HG02852 (cell line): Measurements from ENCODE around the gene INPP4A.
A peak's percentile ranks its signal among the peaks of the same experiment; 100 is the strongest.
"Not testable (repeated sequence)": the region's sequence is repeated elsewhere in the genome, so short reads cannot be mapped to it uniquely, and the experiment has no call there.

Source experiments
- ATAC-seq: cut with Tn5 transposase; IDR thresholded peaks from one replicate; pipeline ENCODE4 v1.9.1; 2021; ENCODE audit warnings: mild to moderate bottlenecking, moderate library complexity; ENCODE audit not compliant: unreplicated experiment

The INPP4A gene

DNA sequence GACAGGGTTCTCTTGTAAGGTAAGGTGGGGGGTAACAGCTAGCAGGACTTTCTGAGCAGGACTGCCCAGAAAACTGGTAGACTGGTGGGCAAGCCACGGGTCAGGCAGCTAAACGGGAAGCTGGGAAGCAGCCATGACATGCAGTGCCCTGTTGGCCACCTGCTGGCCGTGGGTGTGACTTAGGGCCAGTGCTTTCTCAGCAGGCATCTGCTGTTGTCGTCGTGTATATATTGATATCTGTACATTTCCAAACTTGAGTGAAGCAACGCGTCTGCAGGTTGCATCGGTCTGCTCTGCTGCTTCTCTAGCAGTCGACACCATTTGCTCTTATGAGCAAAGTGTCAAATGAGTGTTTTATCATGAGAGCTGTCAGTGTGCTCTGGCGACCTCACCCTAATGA lies 132.7 kb downstream of the INPP4A start:
- no peak for ATAC-seq

DNA sequence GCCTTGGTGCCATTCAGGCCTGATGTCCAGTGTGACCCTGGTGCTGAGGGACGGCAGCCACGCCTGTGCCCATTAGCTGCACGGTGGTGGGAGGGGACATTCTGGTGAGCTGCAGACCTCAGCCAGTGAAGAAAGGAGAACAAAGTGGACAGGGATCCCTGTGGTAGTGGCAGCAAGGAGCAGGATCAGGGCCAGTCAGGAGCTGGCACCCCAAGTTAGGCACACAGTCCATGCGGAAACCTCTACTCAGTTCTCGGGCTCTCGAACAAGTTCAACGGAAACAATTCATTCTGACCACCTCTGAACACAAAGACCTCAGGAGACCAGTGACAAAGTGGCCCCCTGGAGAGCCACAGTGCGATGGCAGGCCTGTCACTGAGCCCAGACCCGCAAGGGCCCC lies 133.6 kb downstream of the INPP4A start:
- no peak for ATAC-seq

DNA sequence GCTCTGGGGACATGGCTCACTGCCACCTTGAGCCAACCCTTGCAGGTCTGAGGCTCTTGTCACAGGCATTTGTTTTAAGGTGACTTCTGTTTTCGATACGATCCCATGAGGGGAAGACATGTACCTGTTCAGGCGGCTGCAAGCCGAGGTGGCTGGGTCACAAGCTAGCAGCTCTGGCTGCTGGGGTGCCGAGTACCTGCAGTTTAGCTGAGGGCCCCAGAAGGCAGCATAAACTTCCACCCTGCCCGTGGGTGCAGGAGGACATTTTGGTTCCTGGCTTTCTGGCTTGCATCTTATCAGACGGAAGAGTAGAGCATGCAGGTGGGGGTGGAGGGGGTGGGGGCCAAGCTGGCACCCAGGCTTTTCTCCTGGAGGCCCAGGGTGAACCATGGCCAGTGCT lies 135.3 kb downstream of the INPP4A start:
- no peak for ATAC-seq

DNA sequence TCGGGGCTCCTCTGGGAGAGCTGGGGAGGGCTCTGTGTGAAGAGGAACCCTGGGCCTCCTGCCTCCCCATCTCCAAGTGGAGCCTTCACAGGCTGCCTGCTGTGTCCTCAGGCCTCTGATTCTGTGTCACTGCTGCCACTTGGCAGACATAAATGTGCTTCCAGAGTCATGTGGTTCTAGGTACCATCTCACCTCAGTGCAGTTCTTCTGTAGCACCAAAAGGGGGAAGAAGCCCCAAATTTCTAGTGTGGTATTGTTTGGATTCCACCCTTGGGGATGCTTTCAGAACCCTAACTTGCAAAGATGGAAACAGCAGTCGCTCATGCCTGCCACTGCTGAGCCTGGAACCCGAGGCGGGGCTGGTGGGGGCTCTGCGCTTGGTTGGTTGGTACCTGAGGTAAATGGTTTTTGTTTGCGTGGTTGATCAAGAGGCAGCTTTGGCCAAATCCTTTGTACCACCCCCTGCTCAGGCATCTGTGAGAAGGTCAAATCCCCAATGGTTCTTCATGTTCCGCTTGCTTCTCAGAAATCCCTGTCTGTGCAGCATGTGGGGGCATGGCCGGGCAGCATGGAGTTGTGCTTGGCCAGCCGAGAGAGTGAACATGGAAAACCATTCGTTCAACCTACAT lies 136.1 kb downstream of the INPP4A start:
- ATAC-seq, result no peak

DNA sequence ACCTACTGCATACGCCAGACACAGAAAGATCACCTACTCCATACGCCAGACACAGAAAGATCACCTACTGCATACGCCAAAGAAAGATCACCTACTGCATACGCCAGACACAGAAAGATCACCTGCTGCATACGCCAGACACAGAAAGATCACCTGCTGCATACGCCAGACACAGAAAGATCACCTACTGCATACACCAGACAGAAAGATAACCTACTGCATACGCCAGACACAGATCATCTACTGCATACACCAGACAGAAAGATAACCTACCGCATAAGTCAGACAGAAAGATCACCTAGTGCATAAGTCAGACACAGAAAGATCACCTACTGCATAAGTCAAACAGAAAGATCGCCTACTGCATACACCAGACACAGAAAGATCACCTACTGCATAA lies 137.9 kb downstream of the INPP4A start:
- no peak for ATAC-seq

DNA sequence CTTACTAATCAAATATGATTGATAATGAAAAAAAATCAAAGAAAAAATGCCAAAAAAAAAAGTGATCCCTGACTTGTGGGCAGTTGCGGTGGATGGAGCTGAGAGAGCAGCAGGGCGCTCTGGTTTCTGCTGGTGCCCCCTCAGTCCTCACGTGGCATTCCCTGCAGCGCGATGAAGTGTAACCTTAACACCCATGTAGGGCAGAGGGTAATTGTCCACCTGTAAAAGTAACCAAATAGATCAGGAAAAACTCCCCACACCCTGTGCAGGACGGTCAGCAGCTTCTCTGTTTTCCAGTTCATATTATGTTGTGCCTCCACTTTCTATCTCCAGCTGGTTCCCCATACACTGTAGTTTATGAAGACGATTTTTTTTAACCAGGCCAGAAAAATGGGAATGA lies 138.6 kb downstream of the INPP4A start:
- no peak for ATAC-seq

DNA sequence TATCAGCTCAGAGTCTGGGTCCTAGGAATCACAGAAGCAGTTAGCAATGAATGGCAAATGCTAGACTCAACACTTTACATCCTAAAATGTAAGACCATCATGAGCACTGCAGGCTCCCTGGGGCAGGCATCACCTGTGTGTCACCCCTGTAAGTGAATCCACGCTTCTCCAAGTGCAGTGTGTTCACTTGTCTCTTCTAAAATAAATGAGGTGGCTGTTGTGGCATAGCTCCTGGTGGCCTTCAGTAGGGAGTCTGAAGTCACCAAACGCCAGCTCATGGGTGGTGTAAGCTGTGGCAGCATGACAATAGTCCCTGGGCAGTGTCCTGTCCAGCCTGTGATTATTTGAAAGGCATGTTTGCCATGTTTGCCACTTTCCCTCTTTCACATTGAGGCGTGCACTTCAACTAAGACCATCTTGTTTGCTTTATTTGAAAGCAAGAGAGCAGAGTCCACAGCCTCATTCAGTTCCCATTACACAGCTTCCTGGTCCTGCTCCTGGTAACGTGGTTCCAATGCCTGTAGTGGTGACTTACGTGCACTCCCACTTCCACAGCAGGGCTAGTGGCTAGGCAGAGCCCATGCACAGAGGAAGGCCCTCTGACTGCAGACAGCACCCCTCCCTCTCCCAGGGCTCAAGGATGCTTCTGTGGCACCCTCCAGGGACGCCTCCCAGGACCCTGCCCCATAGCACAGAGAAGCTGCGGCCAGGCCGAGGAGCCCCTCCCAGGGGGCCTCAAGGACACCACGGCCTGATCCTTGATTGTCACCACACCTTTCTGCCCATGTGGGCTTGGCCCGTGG lies 139.4 kb downstream of the INPP4A start:
- ATAC-seq, result no peak

DNA sequence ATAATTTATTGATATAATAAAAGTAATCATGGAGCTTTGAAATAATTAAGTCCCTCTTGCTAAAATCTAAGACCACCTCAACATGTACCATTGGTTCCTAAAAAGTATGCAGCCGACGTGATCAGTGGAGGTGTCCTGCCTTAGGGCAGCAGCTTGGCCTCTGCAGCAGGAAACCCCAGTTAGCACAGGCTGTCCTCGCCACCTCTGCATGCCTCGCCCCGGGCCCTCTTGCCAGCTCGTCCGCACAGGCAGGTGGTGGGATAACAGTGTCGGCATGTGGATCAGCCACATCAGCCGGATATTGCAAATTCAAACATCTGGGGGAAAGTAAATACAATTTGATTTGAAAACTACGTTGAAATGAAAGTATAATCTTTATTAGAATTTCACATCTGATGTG lies 140.7 kb downstream of the INPP4A start:
- ATAC-seq, result no peak

DNA sequence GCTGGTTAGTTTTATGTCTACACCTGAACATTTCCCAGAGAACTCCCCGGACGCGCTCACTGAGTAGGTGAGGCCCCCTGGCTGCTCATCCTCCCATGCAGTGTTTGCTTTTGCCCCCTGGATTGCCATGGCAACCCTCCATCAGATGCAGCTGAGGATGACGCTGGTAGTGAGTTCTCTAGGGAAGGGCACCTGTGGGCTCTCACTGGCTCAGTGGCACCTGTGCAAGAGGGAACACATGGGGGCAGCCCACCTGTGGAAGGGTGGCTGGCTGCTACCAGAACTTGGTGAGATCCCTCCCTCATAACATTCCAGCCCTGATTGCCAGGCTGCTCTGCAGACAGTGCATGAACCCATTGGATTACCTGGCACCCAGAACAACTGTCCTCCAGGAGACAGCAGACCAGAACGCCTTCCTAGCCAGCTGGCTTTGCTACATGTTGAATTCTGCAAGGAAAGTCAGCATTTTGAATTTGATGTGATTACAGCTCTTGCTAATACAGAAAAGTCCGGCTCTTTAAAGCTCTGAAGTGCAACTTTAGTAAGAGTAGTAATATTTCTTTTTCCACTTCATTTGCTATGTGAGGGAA lies 142.0 kb downstream of the INPP4A start:
- ATAC-seq, result no peak

DNA sequence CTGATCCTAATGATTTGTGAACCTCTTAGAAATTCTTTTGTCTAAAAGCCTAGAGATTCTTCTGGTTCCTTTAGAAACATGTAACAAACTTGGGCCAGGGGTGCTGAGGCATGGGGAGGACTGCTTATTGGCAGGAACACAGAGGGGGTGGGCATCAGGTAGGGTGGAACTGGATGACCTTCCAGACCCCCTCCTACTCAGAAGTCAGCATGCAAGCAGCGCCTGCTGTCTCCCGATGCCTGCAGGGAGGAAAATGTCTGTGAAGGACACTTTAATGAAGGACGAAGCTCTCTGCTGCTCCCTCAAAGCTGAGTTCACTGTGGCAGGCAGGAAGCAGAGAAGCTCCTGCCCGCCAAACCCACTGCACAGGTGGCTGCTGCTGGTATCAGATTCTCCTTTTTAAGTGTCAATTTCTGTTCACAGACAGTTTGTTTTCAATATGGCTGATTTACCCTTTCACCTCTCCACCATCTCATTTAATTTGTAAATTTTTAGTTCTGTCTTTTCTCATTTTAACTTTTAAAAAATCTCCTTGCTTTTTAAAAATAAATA lies 144.3 kb downstream of the INPP4A start:
- no peak for ATAC-seq

DNA sequence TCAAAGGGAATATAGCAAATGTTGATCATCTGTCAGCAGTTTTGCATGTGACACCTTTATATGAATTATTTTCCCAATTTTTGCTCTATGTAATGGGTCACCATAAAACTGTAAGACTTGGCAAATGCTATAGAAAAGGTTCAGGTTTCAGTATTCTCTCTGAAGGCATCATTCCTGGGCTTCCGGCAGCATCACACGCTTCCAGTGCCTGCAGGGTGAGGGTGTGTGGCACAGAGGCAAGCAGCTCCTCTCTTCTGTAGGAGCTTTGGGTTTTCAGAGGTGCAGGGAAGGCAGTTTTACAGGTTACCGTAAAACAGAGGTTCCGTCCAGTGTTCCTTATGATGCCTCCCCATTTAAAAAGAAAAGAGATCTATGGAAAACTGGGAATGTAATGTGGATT lies 144.8 kb downstream of the INPP4A start:
- no peak for ATAC-seq

DNA sequence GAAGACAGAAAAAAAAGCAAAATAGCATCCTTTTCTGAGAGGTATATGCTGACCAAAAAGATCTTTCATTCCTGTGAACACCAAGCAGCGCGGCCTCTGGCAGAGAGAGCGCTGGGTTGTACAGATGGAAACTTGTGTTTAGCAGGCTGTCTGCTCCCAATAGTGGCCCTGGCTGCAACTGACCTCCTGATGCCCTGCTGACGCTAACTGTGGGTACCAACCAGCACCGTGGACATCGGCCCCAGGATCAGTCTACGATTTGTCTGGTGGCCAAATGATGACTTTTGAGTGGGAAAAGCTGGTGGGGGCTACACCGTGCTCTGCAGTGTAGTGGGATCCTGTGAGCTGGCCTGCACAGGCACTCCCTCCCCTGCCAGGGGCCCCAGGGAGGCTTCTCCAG lies 147.9 kb downstream of the INPP4A start:
- no peak for ATAC-seq

DNA sequence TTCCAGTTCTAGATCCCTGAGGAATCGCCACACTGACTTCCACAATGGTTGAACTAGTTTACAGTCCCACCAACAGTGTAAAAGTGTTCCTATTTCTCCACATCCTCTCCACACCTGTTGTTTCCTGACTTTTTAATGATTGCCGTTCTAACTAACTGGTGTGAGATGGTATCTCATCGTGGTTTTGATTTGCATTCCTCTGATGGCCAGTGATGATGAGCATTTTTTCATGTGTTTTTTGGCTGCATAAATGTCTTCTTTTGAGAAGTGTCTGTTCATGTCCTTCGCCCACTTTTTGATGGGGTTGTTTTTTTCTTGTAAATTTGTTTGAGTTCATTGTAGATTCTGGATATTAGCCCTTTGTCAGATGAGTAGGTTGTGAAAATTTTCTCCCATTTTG lies 150.0 kb downstream of the INPP4A start:
- not testable (repeated sequence) for ATAC-seq

DNA sequence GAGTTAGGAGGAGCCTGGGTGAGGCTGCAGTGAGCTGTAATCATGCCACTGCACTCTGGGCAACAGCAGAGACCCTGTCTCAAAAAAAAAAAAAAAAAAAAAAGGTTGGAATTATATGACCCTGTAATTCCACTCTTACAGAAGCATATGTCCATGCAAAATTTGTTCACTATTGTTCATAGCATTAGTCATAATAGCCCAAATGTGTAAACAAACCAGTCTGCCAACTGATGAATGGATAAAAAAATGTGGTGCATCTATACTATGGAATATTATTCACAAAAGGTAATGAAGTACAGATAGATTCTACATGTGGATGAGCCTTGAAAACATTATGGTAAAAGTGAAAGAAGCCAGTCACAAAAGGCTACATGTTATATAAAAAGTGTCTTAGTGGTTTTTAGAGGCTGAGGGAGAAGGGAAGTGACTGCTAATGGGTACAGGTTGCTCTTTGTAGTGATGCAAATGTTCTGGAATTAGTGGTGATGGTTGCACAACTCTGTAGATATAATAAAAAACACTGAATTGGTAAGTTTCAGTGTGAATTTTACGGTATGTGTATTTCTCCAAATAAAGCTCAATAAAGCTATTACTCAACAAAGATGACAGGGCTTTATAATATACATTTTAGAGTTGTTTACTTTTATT lies 154.2 kb downstream of the INPP4A start:
- ATAC-seq, result no peak

DNA sequence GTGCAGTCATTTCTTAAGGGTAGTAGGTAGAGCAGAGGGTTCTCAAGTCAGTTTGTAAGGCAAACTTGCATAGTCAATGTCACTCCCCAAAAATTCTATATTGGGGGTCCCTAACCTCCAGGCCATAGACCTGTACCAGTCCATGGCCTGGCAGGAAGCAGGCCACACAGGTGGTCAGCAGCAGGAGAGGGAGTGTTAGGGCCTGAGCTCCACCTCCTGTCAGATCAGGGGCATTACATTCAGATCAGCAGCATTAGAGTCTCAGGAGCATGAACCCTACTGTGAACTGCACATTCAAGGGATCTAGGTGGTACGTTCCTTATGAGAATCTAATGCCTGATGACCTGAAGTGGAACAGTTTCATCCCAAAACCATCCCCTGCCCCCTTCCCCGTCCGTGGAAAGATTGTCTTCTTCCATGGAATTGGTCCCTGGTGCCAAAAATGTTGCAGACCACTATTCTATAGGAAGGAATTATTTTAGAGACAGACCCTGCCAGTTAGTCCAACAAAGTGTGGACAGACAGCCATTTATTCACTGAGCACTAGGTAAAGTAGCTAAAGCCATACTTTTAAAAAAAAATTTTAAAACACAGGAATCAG lies 157.0 kb downstream of the INPP4A start:
- ATAC-seq, result peak; percentile 69

DNA sequence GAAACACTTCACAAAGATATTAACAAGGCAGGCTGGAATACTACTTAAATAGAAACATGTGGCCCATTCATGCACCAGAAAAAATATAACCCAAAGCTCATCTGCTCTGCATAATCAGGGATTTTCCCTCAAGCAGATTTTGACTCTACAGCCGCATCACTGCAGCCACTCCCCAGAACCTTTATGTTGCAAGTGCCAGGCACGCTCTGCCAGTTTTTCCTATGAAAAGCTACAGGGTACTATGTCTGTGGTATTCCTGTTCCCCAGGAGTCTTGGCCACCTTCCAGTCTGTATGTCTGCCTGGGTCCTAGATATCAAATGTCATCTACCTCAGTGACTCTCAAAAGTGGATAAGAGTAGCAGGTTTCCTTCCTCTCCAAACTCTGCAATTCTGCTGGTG lies 159.9 kb downstream of the INPP4A start:
- ATAC-seq, result no peak

DNA sequence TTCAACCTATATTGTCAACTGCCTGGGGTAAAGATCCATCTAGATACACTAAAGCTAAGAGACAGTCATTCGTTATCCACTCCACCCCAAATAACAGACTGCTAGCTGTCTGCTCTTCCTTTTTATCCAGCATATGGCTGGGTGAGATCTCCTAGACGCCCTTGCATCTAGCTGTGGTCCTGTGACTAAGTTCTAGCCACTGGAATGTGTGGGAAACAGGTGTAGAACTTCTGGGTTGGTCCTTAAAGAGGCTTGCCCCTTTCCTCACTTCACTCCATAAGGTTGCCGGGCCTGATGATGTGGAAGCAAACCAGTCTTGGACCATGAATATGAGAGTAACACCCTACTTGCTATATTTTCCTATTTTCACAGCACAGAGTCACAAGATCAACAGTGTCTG lies 160.4 kb downstream of the INPP4A start:
- ATAC-seq, result no peak

DNA sequence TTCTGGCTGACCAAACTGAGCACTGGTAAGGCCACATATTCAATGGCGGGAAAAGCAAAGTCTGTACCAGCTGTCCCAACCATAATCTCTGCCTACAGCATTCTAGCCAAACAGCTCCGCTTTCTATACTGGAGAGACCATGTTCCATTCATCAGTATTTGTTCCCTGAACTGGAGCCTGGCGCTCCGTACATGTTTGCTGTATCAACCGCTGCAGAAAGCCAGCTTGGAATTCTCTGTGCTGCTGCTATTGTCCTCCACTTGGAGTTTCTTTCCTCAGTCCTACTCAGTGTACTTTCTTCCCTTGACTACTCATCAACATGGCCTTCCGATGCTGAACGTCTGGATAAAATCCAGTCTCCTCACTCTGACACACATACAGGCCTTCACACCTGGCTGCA lies 161.8 kb downstream of the INPP4A start:
- no peak for ATAC-seq

DNA sequence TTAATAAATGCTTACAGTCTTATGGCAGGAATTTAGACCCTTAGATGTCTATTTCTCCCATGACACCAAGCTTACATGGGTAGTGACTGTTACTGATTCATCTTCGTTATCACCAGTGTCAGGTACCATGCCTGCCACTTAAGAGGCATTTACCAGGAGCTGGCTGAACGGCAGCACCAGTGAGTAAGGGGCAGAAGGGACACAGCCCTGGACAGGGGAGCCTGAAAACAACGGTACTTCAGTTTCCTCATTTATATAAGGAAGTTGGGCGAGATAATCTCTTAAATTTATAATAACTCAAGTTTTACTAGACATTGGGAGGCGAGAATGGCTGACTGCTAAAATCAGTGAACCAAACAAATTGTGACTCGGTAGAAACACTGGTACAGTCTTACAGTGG lies 162.4 kb downstream of the INPP4A start:
- no peak for ATAC-seq

DNA sequence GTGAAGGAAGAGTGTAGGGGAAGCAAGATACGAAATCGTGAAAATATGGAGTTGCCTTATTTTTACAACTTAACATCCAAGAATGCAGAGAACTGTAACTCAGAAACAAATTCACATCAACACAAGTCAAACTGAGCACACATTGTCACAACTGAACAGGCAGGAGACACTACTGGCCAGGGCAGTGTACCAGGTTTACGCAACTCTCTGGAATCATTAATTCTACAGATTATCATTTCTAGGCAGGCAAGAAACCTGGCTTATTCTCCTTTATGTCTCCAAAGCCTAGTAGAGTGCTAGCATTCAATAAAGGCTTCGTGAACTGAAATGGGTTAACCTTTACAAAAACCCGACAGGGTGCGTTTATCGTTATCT lies 163.1 kb downstream of the INPP4A start:
- no peak for ATAC-seq
